ENCODE measurements around the gene TRIM40.
"Not testable (repeated sequence)": the region's sequence is repeated elsewhere in the genome, so short reads cannot be mapped to it uniquely, and the experiment has no call there.

TRIM40 gene

DNA sequence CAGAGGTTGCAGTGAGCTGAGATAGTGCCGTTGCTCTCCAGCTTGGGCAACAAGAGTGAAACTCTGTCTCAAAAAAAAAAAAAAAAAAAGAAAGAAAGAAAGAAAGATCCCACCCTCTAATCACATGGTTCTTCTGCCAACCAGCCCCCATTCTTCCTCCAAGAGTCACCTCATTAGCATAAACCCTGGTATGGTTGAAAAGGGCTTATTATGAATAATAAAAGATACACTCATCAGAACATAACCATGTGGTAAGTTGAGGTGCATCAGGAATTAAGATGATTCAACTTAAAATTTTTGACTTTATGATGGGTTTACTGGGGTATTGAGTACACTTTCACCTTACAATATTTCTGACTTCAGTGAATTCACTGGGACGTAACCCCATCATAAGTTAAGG lies 793 bp upstream of the TRIM40 start:
- WGBS, 2 experiments (ENCODE audit: insufficient coverage in 2 of 2): 80% methylated on average over 1 of the region's 2 CpGs; no CpG with 5 or more reads in 1 of the 2 experiments
- H3K4me3 ChIP-seq (ENCODE audit: extremely low read depth, insufficient read depth, low read length, poor library complexity, severe bottlenecking): no peak overlapping the region
- no peaks in the 10 kb centered on the region for H3K9me3 ChIP-seq (ENCODE audit: control insufficient read depth, low read length)
- H3K27ac ChIP-seq (ENCODE audit: low read depth, low read length, severe bottlenecking): no peak overlapping the region
- no peaks in the 10 kb centered on the region for H3K4me1 ChIP-seq (ENCODE audit: control insufficient read depth, insufficient read depth, low read length, poor library complexity, severe bottlenecking)
- no peaks in the 10 kb centered on the region for H3K36me3 ChIP-seq (ENCODE audit: control insufficient read depth, insufficient read depth, low read length)

DNA sequence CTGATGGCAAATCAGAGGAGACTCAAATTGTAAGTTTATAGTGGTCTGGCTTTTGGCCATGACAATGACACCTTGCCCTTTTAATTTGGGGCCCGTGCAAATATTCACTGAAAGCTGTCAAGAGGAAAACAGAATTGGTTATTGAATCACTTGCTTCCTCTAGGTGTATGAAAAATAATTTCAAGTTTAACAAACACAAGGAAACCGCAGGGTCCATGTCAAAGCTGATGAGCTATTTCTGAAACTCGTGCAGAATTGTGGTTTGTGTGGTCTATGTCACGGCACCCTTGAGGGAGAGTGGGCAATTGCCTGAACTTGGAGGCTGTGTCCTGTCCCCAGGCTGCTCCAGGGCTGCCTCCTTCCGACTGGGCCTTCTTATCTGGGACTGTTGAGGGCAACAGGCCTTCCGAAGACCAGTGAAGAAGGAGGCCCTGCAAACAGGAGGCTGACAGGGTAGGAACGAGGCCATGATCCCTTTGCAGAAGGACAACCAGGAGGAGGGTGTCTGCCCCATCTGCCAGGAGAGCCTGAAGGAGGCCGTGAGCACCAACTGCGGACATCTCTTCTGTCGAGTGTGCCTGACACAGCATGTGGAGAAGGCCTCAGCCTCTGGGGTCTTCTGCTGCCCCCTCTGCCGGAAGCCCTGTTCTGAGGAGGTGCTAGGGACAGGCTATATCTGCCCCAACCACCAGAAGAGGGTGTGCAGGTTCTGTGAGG lies 788 bp downstream of the TRIM40 start:
- H3K27ac ChIP-seq (ENCODE audit: low read depth, low read length, severe bottlenecking): no peak overlapping the region
- 79 to 87% methylated on average over 9 to 10 of the region's 11 CpGs for WGBS, 2 experiments (ENCODE audit: insufficient coverage in 2 of 2)
- H3K4me1 ChIP-seq (ENCODE audit: control insufficient read depth, insufficient read depth, low read length, poor library complexity, severe bottlenecking): no peaks in the 10 kb centered on the region
- H3K36me3 ChIP-seq (ENCODE audit: control insufficient read depth, insufficient read depth, low read length): no peaks in the 10 kb centered on the region
- H3K4me3 ChIP-seq (ENCODE audit: extremely low read depth, insufficient read depth, low read length, poor library complexity, severe bottlenecking): no peak overlapping the region
- no peaks in the 10 kb centered on the region for H3K9me3 ChIP-seq (ENCODE audit: control insufficient read depth, low read length)

- not testable (repeated sequence) for H3K27ac ChIP-seq (ENCODE audit: low read depth, low read length, severe bottlenecking); H3K9me3 ChIP-seq (ENCODE audit: control insufficient read depth, low read length); H3K36me3 ChIP-seq (ENCODE audit: control insufficient read depth, insufficient read depth, low read length); H3K4me3 ChIP-seq (ENCODE audit: extremely low read depth, insufficient read depth, low read length, poor library complexity, severe bottlenecking); H3K4me1 ChIP-seq (ENCODE audit: control insufficient read depth, insufficient read depth, low read length, poor library complexity, severe bottlenecking)
- WGBS, 2 experiments (ENCODE audit: insufficient coverage in 2 of 2): 53 to 54% methylated on average over 2 to 4 of the region's 8 CpGs
Observed at GRCh38 chr6:30140240-30140639, 4.3 kb downstream of the TRIM40 start.

DNA sequence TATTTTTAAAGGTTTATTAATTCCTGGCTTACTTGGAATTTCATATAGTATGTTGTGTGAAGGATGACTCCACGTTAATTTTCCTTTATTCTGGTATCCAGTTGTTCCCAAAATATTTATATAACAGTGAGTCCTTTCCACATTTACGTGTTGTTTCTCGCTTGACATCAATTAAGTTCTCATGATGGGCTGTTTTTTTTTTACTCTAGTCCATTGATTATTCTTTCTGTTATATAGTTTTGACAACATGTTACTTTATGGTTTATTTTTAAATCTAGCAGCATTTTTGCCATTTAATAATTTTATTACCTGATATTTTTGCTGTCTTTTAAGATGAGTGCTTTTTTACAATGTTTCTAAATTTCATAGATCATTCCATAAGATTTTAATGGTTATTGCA lies 6.7 kb downstream of the TRIM40 start:
- WGBS, 2 experiments (ENCODE audit: insufficient coverage in 2 of 2): no CpG with 5 or more reads among the region's 3 CpGs
- Histone ChIP-seq H3K27ac (ENCODE audit: low read depth, low read length, severe bottlenecking) (no peak overlapping the region), H3K36me3 (ENCODE audit: control insufficient read depth, insufficient read depth, low read length) (no peaks in the 10 kb centered on the region), H3K4me3 (ENCODE audit: extremely low read depth, insufficient read depth, low read length, poor library complexity, severe bottlenecking) (no peak overlapping the region), H3K4me1 (ENCODE audit: control insufficient read depth, insufficient read depth, low read length, poor library complexity, severe bottlenecking) (no peaks in the 10 kb centered on the region), H3K9me3 (ENCODE audit: control insufficient read depth, low read length) (no peaks in the 10 kb centered on the region)

DNA sequence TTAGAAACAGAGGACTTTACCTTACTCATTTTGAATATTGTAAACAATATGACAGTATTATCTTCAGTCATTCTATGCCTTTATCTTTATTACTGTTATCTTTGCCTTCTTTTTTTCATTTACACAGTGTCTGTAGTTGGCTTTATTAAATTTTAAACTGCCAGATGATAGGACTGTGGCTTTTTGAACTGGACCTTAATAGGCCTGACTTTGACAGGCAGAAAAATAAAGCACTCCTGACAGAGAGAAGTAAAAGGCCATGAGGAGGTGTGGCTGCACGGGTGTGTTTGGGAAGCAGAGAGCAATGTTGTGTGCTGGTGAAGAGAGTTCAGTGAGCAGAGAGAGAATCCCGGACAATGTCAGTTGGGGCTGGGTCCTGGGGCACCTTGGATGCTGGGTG lies 7.8 kb downstream of the TRIM40 start:
- H3K9me3 ChIP-seq (ENCODE audit: control insufficient read depth, low read length): no peaks in the 10 kb centered on the region
- H3K4me1 ChIP-seq (ENCODE audit: control insufficient read depth, insufficient read depth, low read length, poor library complexity, severe bottlenecking): no peaks in the 10 kb centered on the region
- H3K4me3 ChIP-seq (ENCODE audit: extremely low read depth, insufficient read depth, low read length, poor library complexity, severe bottlenecking): no peak overlapping the region
- H3K27ac ChIP-seq (ENCODE audit: low read depth, low read length, severe bottlenecking): no peak overlapping the region
- no peaks in the 10 kb centered on the region for H3K36me3 ChIP-seq (ENCODE audit: control insufficient read depth, insufficient read depth, low read length)
- WGBS, 2 experiments (ENCODE audit: insufficient coverage in 2 of 2): 64 to 86% methylated on average over 2 of the region's 2 CpGs

DNA sequence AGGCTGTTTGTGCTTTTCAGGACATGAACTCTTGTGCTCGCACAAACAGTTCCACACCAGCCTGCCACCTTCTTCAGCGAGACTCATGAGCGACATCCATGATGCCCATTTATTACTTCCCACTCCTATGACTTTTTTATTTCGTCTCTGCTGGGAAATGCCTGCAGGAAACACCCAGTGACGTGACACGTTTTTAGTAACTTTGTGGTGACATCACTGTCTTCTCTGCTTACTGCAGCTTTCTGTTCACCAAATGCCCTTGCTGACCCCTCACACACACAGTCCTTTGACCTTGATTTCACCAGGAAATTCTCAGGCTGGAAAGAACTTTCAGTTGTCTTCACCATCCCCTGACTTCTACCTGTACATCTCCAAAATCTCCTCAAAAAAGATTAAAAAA lies 8.9 kb downstream of the TRIM40 start:
- 82 to 91% methylated on average over 4 to 6 of the region's 6 CpGs for WGBS, 2 experiments (ENCODE audit: insufficient coverage in 2 of 2)
- H3K27ac ChIP-seq (ENCODE audit: low read depth, low read length, severe bottlenecking): no peak overlapping the region
- H3K4me1 ChIP-seq (ENCODE audit: control insufficient read depth, insufficient read depth, low read length, poor library complexity, severe bottlenecking): no peaks in the 10 kb centered on the region
- no peak overlapping the region for H3K4me3 ChIP-seq (ENCODE audit: extremely low read depth, insufficient read depth, low read length, poor library complexity, severe bottlenecking)
- no peaks in the 10 kb centered on the region for H3K9me3 ChIP-seq (ENCODE audit: control insufficient read depth, low read length)
- H3K36me3 ChIP-seq (ENCODE audit: control insufficient read depth, insufficient read depth, low read length): no peaks in the 10 kb centered on the region

DNA sequence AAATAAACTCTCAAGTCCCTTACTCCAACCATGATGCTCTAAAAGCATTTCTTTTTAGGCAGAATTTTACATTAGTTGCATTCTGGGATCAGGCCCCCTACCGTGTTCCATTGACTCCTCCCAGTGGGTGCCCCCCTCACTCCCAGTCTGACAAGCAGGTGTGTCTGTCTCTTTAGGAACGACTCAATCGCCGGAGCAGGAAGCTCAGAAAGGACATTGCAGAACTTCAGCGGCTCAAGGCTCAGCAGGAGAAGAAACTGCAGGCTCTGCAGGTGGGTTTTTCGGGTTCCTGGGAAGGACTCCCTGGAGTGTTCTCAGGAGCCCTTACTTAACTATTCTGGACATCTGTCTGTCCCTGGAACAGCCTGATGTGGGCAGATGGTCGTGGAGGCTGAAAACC lies 9.9 kb downstream of the TRIM40 start:
- 48 to 59% methylated on average over 6 to 7 of the region's 7 CpGs for WGBS, 2 experiments (ENCODE audit: insufficient coverage in 2 of 2)
- H3K9me3 ChIP-seq (ENCODE audit: control insufficient read depth, low read length): no peaks in the 10 kb centered on the region
- H3K4me1 ChIP-seq (ENCODE audit: control insufficient read depth, insufficient read depth, low read length, poor library complexity, severe bottlenecking): no peaks in the 10 kb centered on the region

GRCh38 chr6:30147096-30147495 lies 11.2 kb downstream of the TRIM40 start:
- no peaks in the 10 kb centered on the region for H3K9me3 ChIP-seq (ENCODE audit: control insufficient read depth, low read length)
- H3K36me3 ChIP-seq (ENCODE audit: control insufficient read depth, insufficient read depth, low read length): no peaks in the 10 kb centered on the region
- 90 to 92% methylated on average over 2 of the region's 3 CpGs for WGBS, 2 experiments (ENCODE audit: insufficient coverage in 2 of 2)
- H3K4me3 ChIP-seq (ENCODE audit: extremely low read depth, insufficient read depth, low read length, poor library complexity, severe bottlenecking): no peak overlapping the region
- H3K27ac ChIP-seq (ENCODE audit: low read depth, low read length, severe bottlenecking): no peak overlapping the region
- H3K4me1 ChIP-seq (ENCODE audit: control insufficient read depth, insufficient read depth, low read length, poor library complexity, severe bottlenecking): no peaks in the 10 kb centered on the region

More for the DNA sequence above, 9.9 kb downstream of the TRIM40 start:
- Histone ChIP-seq H3K36me3 (ENCODE audit: control insufficient read depth, insufficient read depth, low read length) (no peaks in the 10 kb centered on the region), H3K4me3 (ENCODE audit: extremely low read depth, insufficient read depth, low read length, poor library complexity, severe bottlenecking) (no peak overlapping the region), H3K27ac (ENCODE audit: low read depth, low read length, severe bottlenecking) (no peak overlapping the region)

DNA sequence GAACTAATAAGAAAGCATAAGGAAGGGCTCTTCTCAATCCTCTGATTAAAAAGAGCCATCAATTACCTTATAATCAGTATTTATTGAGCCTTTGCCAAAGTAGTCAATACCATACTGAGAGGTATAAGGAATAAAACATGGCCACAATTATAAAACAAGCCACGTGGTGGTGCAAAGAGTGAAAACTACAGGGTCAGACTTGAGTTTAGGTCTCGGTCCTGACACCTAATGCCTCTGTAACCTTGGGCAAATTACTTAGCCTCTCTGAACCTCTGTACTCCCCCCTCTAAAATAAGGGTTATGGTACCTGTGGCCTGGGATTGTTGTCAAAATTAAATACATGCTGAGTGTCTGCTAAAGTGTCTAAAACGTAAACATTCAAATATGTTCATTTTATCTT lies 13.3 kb downstream of the TRIM40 start:
- Histone ChIP-seq H3K36me3 (ENCODE audit: control insufficient read depth, insufficient read depth, low read length) (no peaks in the 10 kb centered on the region), H3K27ac (ENCODE audit: low read depth, low read length, severe bottlenecking) (no peak overlapping the region), H3K4me1 (ENCODE audit: control insufficient read depth, insufficient read depth, low read length, poor library complexity, severe bottlenecking) (no peaks in the 10 kb centered on the region), H3K4me3 (ENCODE audit: extremely low read depth, insufficient read depth, low read length, poor library complexity, severe bottlenecking) (no peak overlapping the region), H3K9me3 (ENCODE audit: control insufficient read depth, low read length) (no peaks in the 10 kb centered on the region)
- WGBS, 2 experiments (ENCODE audit: insufficient coverage in 2 of 2): 40 to 83% methylated on average over 1 of the region's 3 CpGs

GRCh38 chr6:30149858-30150550 lies 14.1 kb downstream of the TRIM40 start:
- no peak overlapping the region for H3K4me3 ChIP-seq (ENCODE audit: extremely low read depth, insufficient read depth, low read length, poor library complexity, severe bottlenecking)
- H3K27ac ChIP-seq (ENCODE audit: low read depth, low read length, severe bottlenecking): no peak overlapping the region
- H3K4me1 ChIP-seq (ENCODE audit: control insufficient read depth, insufficient read depth, low read length, poor library complexity, severe bottlenecking): peaks cover 3% of the 10 kb centered on the region
- WGBS, 2 experiments (ENCODE audit: insufficient coverage in 2 of 2): 86 to 90% methylated on average over 4 to 6 of the region's 7 CpGs
- H3K9me3 ChIP-seq (ENCODE audit: control insufficient read depth, low read length): no peaks in the 10 kb centered on the region
- H3K36me3 ChIP-seq (ENCODE audit: control insufficient read depth, insufficient read depth, low read length): no peaks in the 10 kb centered on the region
